CD8-positive, alpha-beta memory T cell (primary cell): Measurements from ENCODE around the gene CELSR2. TPM values are rescaled to one million over a fixed set of nuclear protein-coding genes. Genes with fewer than 3 reads are reported as not detected.
"Not testable (repeated sequence)": the region's sequence is repeated elsewhere in the genome, so short reads cannot be mapped to it uniquely, and the experiment has no call there.

ENCODE experiments used
- CTCF ChIA-PET: fragments of 350-600 bp; sonication (Branson Sonifier 250); formaldehyde crosslinking; loops from one replicate; lab custom pipeline; 2021; ENCODE audit warnings: antibody characterized with exemption; lab: Charles Lee
- POLR2A ChIA-PET: fragments of 350-600 bp; sonication (Branson Sonifier 250); formaldehyde crosslinking; loops from one replicate; lab custom pipeline; 2021; ENCODE audit warnings: antibody characterized with exemption; lab: Charles Lee
- DNase-seq, 5 donors: peaks; one replicate each; pipeline versions ENCODE4 v3.0.0 to v3.0.0-alpha.2; 2020 to 2022; ENCODE audit warnings: mixed read lengths in 1 of 5
- H3K27ac ChIP-seq: one replicate; pipeline ENCODE4 v1.7.0; 2013; ENCODE audit warnings: low read depth, mild to moderate bottlenecking, low read length, moderate library complexity
- H3K27me3 ChIP-seq: 2 replicates; pipeline ENCODE4 v1.7.0; 2013; ENCODE audit warnings: low read length, mild to moderate bottlenecking; ENCODE audit not compliant: insufficient read depth, poor library complexity, severe bottlenecking
- H3K36me3 ChIP-seq: 2 replicates; pipeline ENCODE4 v1.7.0; 2013; ENCODE audit warnings: mild to moderate bottlenecking, low read length, moderate library complexity; ENCODE audit not compliant: insufficient read depth
- H3K4me1 ChIP-seq: 2 replicates; pipeline ENCODE4 v1.7.0; 2013; ENCODE audit warnings: mild to moderate bottlenecking, low read length, moderate library complexity; ENCODE audit not compliant: insufficient read depth
- H3K4me3 ChIP-seq: 2 replicates; pipeline ENCODE4 v1.7.0; 2013; ENCODE audit warnings: mild to moderate bottlenecking, low read length
- H3K9me3 ChIP-seq: 2 replicates; pipeline ENCODE4 v1.7.0; 2013; ENCODE audit warnings: mild to moderate bottlenecking, low read length
- H3K27ac Mint-ChIP-seq, 8 donors: one replicate each; pipeline ENCODE4 v1.8.0; 2020 to 2021; ENCODE audit warnings: mixed read lengths in 8 of 8, mild to moderate bottlenecking in 6 of 8, inconsistent platforms in 3 of 8, moderate library complexity in 3 of 8
- H3K27me3 Mint-ChIP-seq, 2 donors: one replicate each; pipeline ENCODE4 v1.8.0; 2020 to 2021; ENCODE audit warnings: mixed read lengths in 2 of 2, mild to moderate bottlenecking in 1 of 2, moderate library complexity in 1 of 2
- H3K36me3 Mint-ChIP-seq, 3 donors: one replicate each; pipeline ENCODE4 v1.8.0; 2020 to 2021; ENCODE audit warnings: mixed read lengths in 3 of 3, inconsistent platforms in 1 of 3, mild to moderate bottlenecking in 1 of 3
- H3K4me1 Mint-ChIP-seq, 3 donors: one replicate each; pipeline ENCODE4 v1.8.0; 2020 to 2021; ENCODE audit warnings: mixed read lengths in 3 of 3, inconsistent platforms in 1 of 3, mild to moderate bottlenecking in 1 of 3
- H3K4me3 Mint-ChIP-seq, 7 donors: one replicate each; pipeline ENCODE4 v1.8.0; 2020 to 2021; ENCODE audit warnings: mixed read lengths in 7 of 7, mild to moderate bottlenecking in 6 of 7, moderate library complexity in 4 of 7, inconsistent platforms in 2 of 7
- H3K9me3 Mint-ChIP-seq, 5 donors: one replicate each; pipeline ENCODE4 v1.8.0; 2020 to 2022; ENCODE audit warnings: mixed read lengths in 5 of 5, mild to moderate bottlenecking in 3 of 5, moderate library complexity in 2 of 5, inconsistent platforms in 1 of 5
- polyA plus RNA-seq: library from polyadenylated mRNA; unstranded; fragments of 300-500 nt; fragmentation: Illumina TruSeq; gene quantifications from one replicate; pipeline ENCODE4 v1.2.3, GENCODE V29; 2021
- total RNA-seq, 2 experiments: library from RNA; stranded (reverse); gene quantifications; one replicate each; pipeline ENCODE4 v1.2.3, GENCODE V29; 2021

Gene CELSR2
- total and polyA plus RNA-seq, 3 experiments from 2014 or later, result 0.77 to 2.8 (median 2.7) TPM

- ChIA-PET POLR2A (interaction anchor here (0.6 kb wide), 2 partner anchors 24 to 97 kb away, joined by 3 read pairs; no protein-coding TSS in a partner anchor), CTCF (no interaction called here)
- peak overlapping the region in 4 of 8 donors; percentile 1 to 47 (median 7) for H3K27ac Mint-ChIP-seq
- H3K27me3 Mint-ChIP-seq, result no peaks in the 10 kb centered on the region
- no peak overlapping the region for H3K27ac ChIP-seq
- no peak overlapping the region for H3K4me3 ChIP-seq
- H3K36me3 ChIP-seq, result peaks cover 8% of the 10 kb centered on the region
- H3K4me1 Mint-ChIP-seq, result peaks cover 48 to 70% (median 67%) of the 10 kb centered on the region in 3 donors
- peaks cover 3 to 57% (median 15%) of the 10 kb centered on the region in 3 donors for H3K36me3 Mint-ChIP-seq
- no peaks in the 10 kb centered on the region for H3K9me3 Mint-ChIP-seq
- no peaks in the 10 kb centered on the region for H3K9me3 ChIP-seq
- H3K4me1 ChIP-seq, result peaks cover 35% of the 10 kb centered on the region
- no peaks in the 10 kb centered on the region for H3K27me3 ChIP-seq
- DNase-seq, result no peak
- H3K4me3 Mint-ChIP-seq, result peak overlapping the region in 6 of 7 donors; percentile 3 to 32 (median 17)
Observed at GRCh38 chr1:109218516-109218915, 30.8 kb upstream of the CELSR2 start.

- H3K27ac ChIP-seq, H3K27me3 Mint-ChIP-seq, DNase-seq, H3K4me3 Mint-ChIP-seq, H3K9me3 Mint-ChIP-seq, H3K9me3 ChIP-seq, H3K4me3 ChIP-seq, POLR2A ChIA-PET, CTCF ChIA-PET, H3K27me3 ChIP-seq: not testable (repeated sequence)
- Mint-ChIP-seq H3K27ac (peak overlapping the region in 2 of 8 donors; percentile 46 to 58), H3K4me1 (peaks cover 42 to 73% (median 69%) of the 10 kb centered on the region in 3 donors), H3K36me3 (peaks cover 3 to 58% (median 15%) of the 10 kb centered on the region in 3 donors)
- Histone ChIP-seq H3K36me3 (peaks cover 11% of the 10 kb centered on the region), H3K4me1 (peaks cover 18% of the 10 kb centered on the region)
Observed at GRCh38 chr1:109221201-109221600, 28.1 kb upstream of the CELSR2 start.

- H3K9me3 ChIP-seq, result no peaks in the 10 kb centered on the region
- Mint-ChIP-seq H3K4me3 (no peak overlapping the region), H3K36me3 (peaks cover 3 to 72% (median 20%) of the 10 kb centered on the region in 3 donors), H3K27ac (peak overlapping the region in 2 of 8 donors; percentile 34 to 58), H3K27me3 (no peaks in the 10 kb centered on the region), H3K9me3 (no peaks in the 10 kb centered on the region), H3K4me1 (peaks cover 26 to 57% (median 47%) of the 10 kb centered on the region in 3 donors)
- H3K27me3 ChIP-seq, result no peaks in the 10 kb centered on the region
- no peaks in the 10 kb centered on the region for H3K4me1 ChIP-seq
- POLR2A ChIA-PET, result no interaction called here
- DNase-seq, result no peak
- peaks cover 31% of the 10 kb centered on the region for H3K36me3 ChIP-seq
- no peak overlapping the region for H3K27ac ChIP-seq
- no peak overlapping the region for H3K4me3 ChIP-seq
- CTCF ChIA-PET, result no interaction called here
Observed at GRCh38 chr1:109225308-109225707, 24.0 kb upstream of the CELSR2 start.

GRCh38 chr1:109225711-109226445 lies 23.5 kb upstream of the CELSR2 start:
- Histone ChIP-seq H3K9me3 (no peaks in the 10 kb centered on the region), H3K4me3 (no peak overlapping the region), H3K27ac (no peak overlapping the region), H3K36me3 (peaks cover 33% of the 10 kb centered on the region), H3K27me3 (no peaks in the 10 kb centered on the region), H3K4me1 (no peaks in the 10 kb centered on the region)
- H3K36me3 Mint-ChIP-seq, result peaks cover 3 to 73% (median 22%) of the 10 kb centered on the region in 3 donors
- ChIA-PET POLR2A (no interaction called here), CTCF (no interaction called here)
- H3K4me3 Mint-ChIP-seq, result no peak overlapping the region
- peaks cover 23 to 52% (median 43%) of the 10 kb centered on the region in 3 donors for H3K4me1 Mint-ChIP-seq
- DNase-seq, result no peak
- peak overlapping the region in 3 of 8 donors; percentile 21 to 66 (median 34) for H3K27ac Mint-ChIP-seq
- no peaks in the 10 kb centered on the region for H3K27me3 Mint-ChIP-seq
- no peaks in the 10 kb centered on the region for H3K9me3 Mint-ChIP-seq

GRCh38 chr1:109228167-109228566 lies 21.2 kb upstream of the CELSR2 start:
- POLR2A ChIA-PET, result no interaction called here
- no peak for DNase-seq
- Histone ChIP-seq H3K36me3 (peaks cover 52% of the 10 kb centered on the region), H3K27ac (no peak overlapping the region), H3K4me1 (no peaks in the 10 kb centered on the region), H3K9me3 (no peaks in the 10 kb centered on the region), H3K4me3 (no peak overlapping the region), H3K27me3 (no peaks in the 10 kb centered on the region)
- Mint-ChIP-seq H3K9me3 (no peaks in the 10 kb centered on the region), H3K4me3 (no peak overlapping the region), H3K27ac (no peak overlapping the region), H3K4me1 (peaks cover 11 to 34% (median 27%) of the 10 kb centered on the region in 3 donors), H3K27me3 (no peaks in the 10 kb centered on the region), H3K36me3 (peaks cover 0 to 80% (median 15%) of the 10 kb centered on the region in 3 donors)
- CTCF ChIA-PET, result no interaction called here

- H3K36me3 ChIP-seq, result peaks cover 46% of the 10 kb centered on the region
- H3K9me3 ChIP-seq, result no peaks in the 10 kb centered on the region
- H3K4me3 ChIP-seq, result no peak overlapping the region
- Mint-ChIP-seq H3K9me3 (no peaks in the 10 kb centered on the region), H3K27ac (peak overlapping the region in 1 of 8 donors; percentile 73), H3K36me3 (peaks cover 0 to 77% (median 12%) of the 10 kb centered on the region in 3 donors), H3K27me3 (no peaks in the 10 kb centered on the region), H3K4me1 (peaks cover 6 to 22% (median 15%) of the 10 kb centered on the region in 3 donors), H3K4me3 (no peak overlapping the region)
- H3K27me3 ChIP-seq, result no peaks in the 10 kb centered on the region
- ChIA-PET POLR2A (no interaction called here), CTCF (no interaction called here)
- H3K4me1 ChIP-seq, result no peaks in the 10 kb centered on the region
- DNase-seq, result no peak
- H3K27ac ChIP-seq, result no peak overlapping the region
Observed at GRCh38 chr1:109229531-109230127, 19.7 kb upstream of the CELSR2 start.

GRCh38 chr1:109231066-109231465 lies 18.3 kb upstream of the CELSR2 start:
- H3K9me3 ChIP-seq, result no peaks in the 10 kb centered on the region
- Mint-ChIP-seq H3K36me3 (peaks cover 5 to 80% (median 15%) of the 10 kb centered on the region in 3 donors), H3K27me3 (no peaks in the 10 kb centered on the region), H3K27ac (peak overlapping the region in 5 of 8 donors; percentile 43 to 84 (median 52)), H3K9me3 (no peaks in the 10 kb centered on the region), H3K4me3 (no peak overlapping the region), H3K4me1 (peaks cover 5 to 13% (median 7%) of the 10 kb centered on the region in 3 donors)
- H3K4me1 ChIP-seq, result no peaks in the 10 kb centered on the region
- no peak overlapping the region for H3K4me3 ChIP-seq
- H3K27me3 ChIP-seq, result no peaks in the 10 kb centered on the region
- H3K27ac ChIP-seq, result no peak overlapping the region
- peaks cover 59% of the 10 kb centered on the region for H3K36me3 ChIP-seq
- POLR2A ChIA-PET, result no interaction called here
- CTCF ChIA-PET, result interaction anchor here (1.1 kb wide), 1 partner anchor 23 kb away, joined by 3 read pairs; no protein-coding TSS in a partner anchor
- no peak for DNase-seq

GRCh38 chr1:109235137-109235536 lies 14.2 kb upstream of the CELSR2 start:
- peaks cover 5 to 8% (median 7%) of the 10 kb centered on the region in 3 donors for H3K4me1 Mint-ChIP-seq
- H3K9me3 ChIP-seq, result no peaks in the 10 kb centered on the region
- H3K9me3 Mint-ChIP-seq, result no peaks in the 10 kb centered on the region
- CTCF ChIA-PET, result no interaction called here
- H3K27me3 ChIP-seq, result no peaks in the 10 kb centered on the region
- DNase-seq, result no peak
- POLR2A ChIA-PET, result no interaction called here
- H3K4me1 ChIP-seq, result no peaks in the 10 kb centered on the region
- H3K4me3 ChIP-seq, result no peak overlapping the region
- no peak overlapping the region for H3K4me3 Mint-ChIP-seq
- no peak overlapping the region for H3K27ac ChIP-seq
- peak overlapping the region in 4 of 8 donors; percentile 8 to 75 (median 44) for H3K27ac Mint-ChIP-seq
- H3K36me3 Mint-ChIP-seq, result peaks cover 5 to 81% (median 16%) of the 10 kb centered on the region in 3 donors
- no peaks in the 10 kb centered on the region for H3K27me3 Mint-ChIP-seq
- peaks cover 43% of the 10 kb centered on the region for H3K36me3 ChIP-seq
